Glomerular visceral epithelial cell (primary cell): ENCODE measurements around the gene RCN2.
"Not testable (repeated sequence)": the region's sequence is repeated elsewhere in the genome, so short reads cannot be mapped to it uniquely, and the experiment has no call there.

ENCODE experiments used
- DNase-seq: peaks from one replicate; pipeline ENCODE4 v3.0.0-alpha.2; 2016; ENCODE audit errors: extremely low spot score

Gene RCN2

GRCh38 chr15:76932135-76932966 is 802 bp downstream of the RCN2 start:
- DNase-seq: peak; percentile 3

- peak; percentile 58 for DNase-seq
Measured at GRCh38 chr15:76935620-76936019, 4.1 kb downstream of the RCN2 start.

DNA sequence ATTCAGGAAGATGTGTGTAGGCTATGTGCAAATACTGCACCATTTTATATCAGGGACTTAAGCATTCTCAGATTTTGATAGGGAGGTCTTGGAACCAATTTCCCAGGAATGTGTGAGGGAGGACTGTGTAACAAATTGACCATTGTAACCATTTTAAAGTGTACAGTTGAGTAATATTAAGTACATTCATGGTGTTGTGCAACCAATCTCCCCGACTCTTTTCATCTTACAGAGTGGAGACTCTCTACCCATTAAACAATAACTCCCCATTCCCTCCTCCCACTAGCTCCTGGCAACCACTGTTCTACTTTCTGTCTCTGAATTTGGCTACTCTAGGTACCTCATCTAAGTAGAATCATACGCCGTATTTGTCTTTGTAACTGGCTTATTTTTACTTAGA is 5.1 kb downstream of the RCN2 start:
- no peak for DNase-seq

- no peak for DNase-seq
Measured at GRCh38 chr15:76938752-76939151, 7.2 kb downstream of the RCN2 start.

GRCh38 chr15:76939715-76940114 is 8.2 kb downstream of the RCN2 start:
- no peak for DNase-seq

- DNase-seq: no peak
Measured at GRCh38 chr15:76941636-76942035, 10.1 kb downstream of the RCN2 start.

- DNase-seq: no peak
Measured at GRCh38 chr15:76942331-76942730, 10.8 kb downstream of the RCN2 start.

DNA sequence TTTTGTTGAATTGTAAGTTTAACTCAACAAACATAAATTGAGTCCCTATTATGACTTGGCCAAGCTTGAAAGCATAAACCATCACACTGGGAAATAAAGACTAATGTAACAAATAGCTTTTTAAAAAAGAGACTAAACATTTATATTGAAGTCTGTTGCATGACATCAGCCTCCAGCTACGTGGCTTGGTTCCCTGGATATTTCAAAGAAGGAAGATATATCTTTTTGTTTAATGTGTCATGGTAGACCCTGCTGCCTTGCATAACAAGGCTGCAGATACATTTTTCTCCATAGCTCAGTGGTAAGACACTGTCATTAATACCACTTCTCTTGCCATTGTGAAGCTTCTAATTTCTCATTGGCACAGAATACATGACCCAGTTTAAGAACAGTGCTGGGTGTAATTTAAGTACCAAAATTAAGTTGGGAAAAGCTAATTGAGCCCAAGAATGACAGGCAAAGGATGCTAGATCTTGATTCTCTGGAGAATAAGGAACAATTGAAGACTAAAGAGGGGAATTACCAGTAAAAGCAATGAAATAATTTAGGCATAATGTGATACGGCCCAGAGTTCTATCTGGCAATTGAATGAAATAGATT is 14.0 kb downstream of the RCN2 start:
- DNase-seq: no peak

DNA sequence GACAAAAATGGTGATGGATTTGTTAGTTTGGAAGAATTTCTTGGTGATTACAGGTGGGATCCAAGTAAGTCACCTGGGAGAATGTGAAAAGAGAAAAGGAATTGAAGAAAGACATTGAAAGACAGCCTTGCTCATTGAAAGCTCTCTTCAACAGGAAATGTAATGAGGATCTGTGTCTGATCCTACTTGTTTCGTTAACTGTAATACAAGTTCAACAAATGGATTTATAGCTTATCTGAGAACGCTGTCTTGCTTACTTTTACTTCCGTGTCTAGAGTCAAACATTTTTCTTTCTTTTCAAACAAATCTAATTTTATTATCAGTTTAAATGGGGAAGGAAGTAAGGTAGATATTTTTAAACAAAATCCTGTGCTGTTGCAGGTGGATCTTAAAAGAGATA is 15.9 kb downstream of the RCN2 start:
- no peak for DNase-seq

- no peak for DNase-seq
Measured at GRCh38 chr15:76951220-76951619, 19.7 kb downstream of the RCN2 start.

DNA sequence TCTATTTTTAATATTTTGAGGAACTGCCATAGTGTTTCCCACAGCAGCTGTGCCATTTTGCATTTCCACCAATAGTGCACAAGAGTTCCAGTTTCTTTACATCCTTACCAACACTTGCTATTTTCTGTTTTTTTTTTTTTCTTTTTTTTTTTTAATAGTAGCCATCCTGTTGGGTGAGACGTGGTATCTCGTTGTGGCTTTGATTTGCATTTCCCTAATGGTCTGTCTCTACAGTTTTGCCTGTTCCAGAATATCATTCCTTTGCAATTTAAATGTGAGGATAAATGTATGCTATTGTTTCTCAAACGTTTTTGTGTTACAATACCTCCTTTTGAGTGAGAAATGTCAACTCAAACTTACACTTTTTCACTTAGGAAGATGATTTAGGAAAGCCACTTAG is 22.4 kb downstream of the RCN2 start:
- no peak for DNase-seq

- DNase-seq: no peak
Measured at GRCh38 chr15:76954744-76955143, 23.2 kb downstream of the RCN2 start.

- DNase-seq: no peak
Measured at GRCh38 chr15:76961268-76962011, 29.9 kb downstream of the RCN2 start.

DNA sequence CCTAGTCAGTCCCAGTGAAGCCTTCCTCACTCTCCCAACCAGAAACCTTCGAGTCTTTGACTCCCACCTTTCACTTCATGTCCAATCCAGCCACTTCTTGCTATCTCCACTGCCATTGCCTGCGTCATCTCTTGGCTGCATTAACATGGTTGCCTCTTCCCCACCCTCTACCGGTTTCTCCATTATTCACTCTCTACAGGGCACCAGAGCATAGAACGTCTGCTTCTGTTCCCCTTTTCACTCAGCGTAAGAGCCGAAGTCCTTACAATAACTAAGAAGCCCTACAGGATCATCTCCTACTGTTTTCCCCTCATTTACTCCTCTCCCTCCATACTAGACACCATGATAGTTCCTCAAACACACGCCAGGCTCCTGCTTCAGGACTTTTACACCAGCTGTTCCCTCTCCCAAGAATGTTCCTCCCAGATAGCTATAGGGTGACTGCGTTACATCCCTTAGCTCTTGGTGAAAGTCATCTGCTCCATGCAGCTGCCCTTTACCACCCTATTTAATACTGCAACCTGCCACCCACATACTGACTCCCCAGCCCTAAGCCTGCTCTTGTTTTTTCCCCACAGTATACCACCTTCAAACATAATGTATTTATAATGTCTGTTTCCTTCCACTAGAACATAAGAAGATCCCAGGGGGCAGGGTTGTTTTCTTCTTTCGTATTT is 30.9 kb downstream of the RCN2 start:
- no peak for DNase-seq

GRCh38 chr15:76963596-76963995 is 32.0 kb downstream of the RCN2 start:
- no peak for DNase-seq

GRCh38 chr15:76964157-76964556 is 32.6 kb downstream of the RCN2 start:
- DNase-seq: peak; percentile 21

GRCh38 chr15:76966051-76966450 is 34.5 kb downstream of the RCN2 start:
- DNase-seq: not testable (repeated sequence)

DNA sequence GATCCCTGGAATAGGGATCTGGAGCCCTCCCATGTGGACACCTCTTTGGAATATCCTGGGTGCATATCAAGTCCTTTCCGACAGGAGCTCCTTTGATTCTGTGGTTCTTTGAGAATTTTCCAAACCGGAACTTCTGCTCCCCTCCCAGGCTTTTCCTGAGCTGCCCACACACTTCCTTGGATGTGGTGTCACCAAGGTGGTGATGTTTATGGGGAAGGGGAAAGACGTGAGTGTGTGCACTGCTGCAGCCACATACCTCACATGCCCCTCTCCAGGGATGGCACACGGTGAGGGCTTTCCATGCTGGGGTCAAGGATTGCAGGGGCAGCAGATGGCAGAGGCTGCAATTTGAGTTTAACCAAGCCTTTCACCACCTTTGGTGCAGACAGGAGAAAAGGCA is 35.5 kb downstream of the RCN2 start:
- DNase-seq: no peak

DNA sequence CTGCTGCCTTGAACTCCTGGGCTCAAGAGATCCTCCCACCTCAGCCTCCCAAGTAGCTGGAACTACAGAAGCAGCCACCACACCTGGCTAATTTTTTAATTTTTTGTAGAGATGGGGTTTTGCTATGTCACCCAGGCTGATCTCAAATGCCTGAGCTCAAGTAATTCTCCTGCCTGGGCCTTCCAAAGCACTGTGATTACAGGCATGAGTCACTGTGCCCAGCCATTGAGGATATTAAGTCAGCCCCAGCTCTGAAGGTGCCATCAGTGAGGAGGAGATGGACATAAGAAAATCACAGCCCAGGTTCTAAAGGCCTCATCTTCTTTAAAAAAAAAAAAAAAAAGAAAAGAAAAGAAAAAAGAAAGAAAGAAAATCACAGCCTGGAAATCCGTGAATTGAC is 36.8 kb downstream of the RCN2 start:
- DNase-seq: peak; percentile 9

- DNase-seq: no peak
Measured at GRCh38 chr15:76972389-76973361, 41.1 kb downstream of the RCN2 start.

GRCh38 chr15:76973362-76973743 is 41.8 kb downstream of the RCN2 start:
- no peak for DNase-seq
